K562 (cell line): Measurements from ENCODE around the gene ANKRD13C.

Experiments
- ELF1 ChIP-seq: fragments of 200-800 bp; sonication (Bioruptor generic); IDR thresholded peaks from 2 replicates; pipeline ENCODE4 v1.6.1; 2016; ENCODE audit warnings: missing genetic modification characterization, missing compliant biosample characterization
- ZNF655 ChIP-seq: fragments of 250-450 bp; sonication (Bioruptor Pico); IDR thresholded peaks from 2 replicates; pipeline ENCODE4 v1.5.0; 2021

GRCh38 chr1:70290218-70290617 is 64.3 kb downstream of the ANKRD13C start:
- TF ChIP-seq ELF1 (tag) (no peak), ZNF655 (CRISPR knock-in tag) (no peak)
